Nephron (organoid): ENCODE results near the gene DPP10.

Experiments
- H3K27ac Mint-ChIP-seq, 3 experiments: 2 replicates each; pipeline ENCODE4 v1.8.0; 2020; ENCODE audit warnings: mixed read lengths in 3 of 3, mild to moderate bottlenecking in 2 of 3, moderate library complexity in 1 of 3
- H3K27me3 Mint-ChIP-seq: 2 replicates; pipeline ENCODE4 v1.8.0; 2021; ENCODE audit warnings: low read depth, mild to moderate bottlenecking, moderate library complexity, mixed read lengths
- H3K36me3 Mint-ChIP-seq: 2 replicates; pipeline ENCODE4 v1.8.0; 2020; ENCODE audit warnings: low read depth, mixed read lengths
- H3K4me1 Mint-ChIP-seq: 2 replicates; pipeline ENCODE4 v1.8.0; 2020; ENCODE audit warnings: mixed read lengths
- H3K4me3 Mint-ChIP-seq, 3 experiments: 2 replicates each; pipeline ENCODE4 v1.8.0; 2020; ENCODE audit warnings: mild to moderate bottlenecking in 3 of 3, mixed read lengths in 3 of 3, moderate library complexity in 2 of 3
- H3K9me3 Mint-ChIP-seq: 2 replicates; pipeline ENCODE4 v1.8.0; 2020; ENCODE audit warnings: mixed read lengths
- CTCF ChIP-seq, 3 experiments: fragments of 200-600 bp; sonication (generic); IDR thresholded peaks; one replicate each; pipeline ENCODE4 v1.5.0; 2021; ENCODE audit warnings: antibody characterized with exemption in 3 of 3; ENCODE audit not compliant: unreplicated experiment in 3 of 3

DPP10 gene

GRCh38 chr2:114769991-114770390, 327.6 kb downstream of the DPP10 start:
- H3K27me3 Mint-ChIP-seq: no peaks in the 10 kb centered on the region
- H3K4me3 Mint-ChIP-seq: no peak overlapping the region
- no peaks in the 10 kb centered on the region for H3K36me3 Mint-ChIP-seq
- no peaks in the 10 kb centered on the region for H3K9me3 Mint-ChIP-seq
- H3K27ac Mint-ChIP-seq: no peak overlapping the region
- no peak for TF ChIP-seq CTCF (IDR thresholded peaks at IDR 0.05; ENCODE audit: unreplicated experiment in 3 of 3)
- H3K4me1 Mint-ChIP-seq: no peaks in the 10 kb centered on the region

- no peak for TF ChIP-seq CTCF (IDR thresholded peaks at IDR 0.05; ENCODE audit: unreplicated experiment in 3 of 3)
- Mint-ChIP-seq H3K9me3 (no peaks in the 10 kb centered on the region), H3K4me1 (peaks cover under 1% of the 10 kb centered on the region), H3K36me3 (no peaks in the 10 kb centered on the region), H3K4me3 (no peak overlapping the region), H3K27ac (no peak overlapping the region), H3K27me3 (no peaks in the 10 kb centered on the region)
Observed at GRCh38 chr2:114784046-114784445, 341.6 kb downstream of the DPP10 start.

GRCh38 chr2:114784890-114785583, 342.6 kb downstream of the DPP10 start:
- Mint-ChIP-seq H3K9me3 (no peaks in the 10 kb centered on the region), H3K4me1 (no peaks in the 10 kb centered on the region), H3K27me3 (no peaks in the 10 kb centered on the region), H3K4me3 (no peak overlapping the region), H3K36me3 (no peaks in the 10 kb centered on the region), H3K27ac (no peak overlapping the region)
- no peak for TF ChIP-seq CTCF (IDR thresholded peaks at IDR 0.05; ENCODE audit: unreplicated experiment in 3 of 3)

- H3K27me3 Mint-ChIP-seq: no peaks in the 10 kb centered on the region
- H3K27ac Mint-ChIP-seq: no peak overlapping the region
- H3K4me3 Mint-ChIP-seq: no peak overlapping the region
- H3K9me3 Mint-ChIP-seq: no peaks in the 10 kb centered on the region
- TF ChIP-seq CTCF (IDR thresholded peaks at IDR 0.05; ENCODE audit: unreplicated experiment in 3 of 3): no peak
- no peaks in the 10 kb centered on the region for H3K4me1 Mint-ChIP-seq
- H3K36me3 Mint-ChIP-seq: no peaks in the 10 kb centered on the region
Observed at GRCh38 chr2:114786901-114787300, 344.5 kb downstream of the DPP10 start.

- Mint-ChIP-seq H3K9me3 (no peaks in the 10 kb centered on the region), H3K36me3 (no peaks in the 10 kb centered on the region), H3K27me3 (no peaks in the 10 kb centered on the region), H3K4me3 (no peak overlapping the region), H3K27ac (no peak overlapping the region), H3K4me1 (no peaks in the 10 kb centered on the region)
- TF ChIP-seq CTCF (IDR thresholded peaks at IDR 0.05; ENCODE audit: unreplicated experiment in 3 of 3): no peak
Observed at GRCh38 chr2:114787486-114787885, 345.0 kb downstream of the DPP10 start.

GRCh38 chr2:114789989-114790388, 347.5 kb downstream of the DPP10 start:
- H3K36me3 Mint-ChIP-seq: no peaks in the 10 kb centered on the region
- H3K9me3 Mint-ChIP-seq: no peaks in the 10 kb centered on the region
- H3K4me3 Mint-ChIP-seq: no peak overlapping the region
- no peak for TF ChIP-seq CTCF (IDR thresholded peaks at IDR 0.05; ENCODE audit: unreplicated experiment in 3 of 3)
- no peak overlapping the region for H3K27ac Mint-ChIP-seq
- H3K27me3 Mint-ChIP-seq: no peaks in the 10 kb centered on the region
- H3K4me1 Mint-ChIP-seq: no peaks in the 10 kb centered on the region
